NCI-H774 (cell line): ENCODE data around the gene HAPLN3.

Source experiments
- DNase-seq: peaks from one replicate; lab custom pipeline; 2025; lab: John Stamatoyannopoulos, UW

The HAPLN3 gene

GRCh38 chr15:88891540-88892254, 3.6 kb downstream of the HAPLN3 start:
- no peak for DNase-seq

- DNase-seq = no peak
These were observed 4.8 kb downstream of the HAPLN3 start for GRCh38 chr15:88890495-88890894.

GRCh38 chr15:88888719-88889118, 6.6 kb downstream of the HAPLN3 start:
- no peak for DNase-seq

GRCh38 chr15:88887068-88887580, 8.2 kb downstream of the HAPLN3 start:
- DNase-seq = no peak

GRCh38 chr15:88882785-88883184, 12.6 kb downstream of the HAPLN3 start:
- no peak for DNase-seq

- DNase-seq = no peak
These were observed 13.6 kb downstream of the HAPLN3 start for GRCh38 chr15:88881775-88882174.

GRCh38 chr15:88880944-88881740, 14.2 kb downstream of the HAPLN3 start:
- no peak for DNase-seq

GRCh38 chr15:88878720-88879184, 16.6 kb downstream of the HAPLN3 start:
- DNase-seq = peak; percentile 52

- no peak for DNase-seq
These were observed 17.4 kb downstream of the HAPLN3 start for GRCh38 chr15:88877906-88878305.

GRCh38 chr15:88877415-88877814, 17.9 kb downstream of the HAPLN3 start:
- DNase-seq = no peak

- DNase-seq = no peak
These were observed 18.8 kb downstream of the HAPLN3 start for GRCh38 chr15:88876573-88876972.

- no peak for DNase-seq
These were observed 20.7 kb downstream of the HAPLN3 start for GRCh38 chr15:88874684-88875083.

GRCh38 chr15:88874275-88874674, 21.1 kb downstream of the HAPLN3 start:
- no peak for DNase-seq

- DNase-seq = no peak
These were observed 21.6 kb downstream of the HAPLN3 start for GRCh38 chr15:88873786-88874185.

GRCh38 chr15:88872706-88873105, 22.6 kb downstream of the HAPLN3 start:
- DNase-seq = no peak

- no peak for DNase-seq
These were observed 23.2 kb downstream of the HAPLN3 start for GRCh38 chr15:88872106-88872505.

- DNase-seq = no peak
These were observed 24.0 kb downstream of the HAPLN3 start for GRCh38 chr15:88871313-88871712.

- DNase-seq = no peak
These were observed 29.0 kb downstream of the HAPLN3 start for GRCh38 chr15:88866295-88866881.

GRCh38 chr15:88865498-88866099, 29.7 kb downstream of the HAPLN3 start:
- DNase-seq = no peak

GRCh38 chr15:88864861-88865497, 30.4 kb downstream of the HAPLN3 start:
- no peak for DNase-seq

GRCh38 chr15:88863412-88863811, 31.9 kb downstream of the HAPLN3 start:
- no peak for DNase-seq

- DNase-seq = no peak
These were observed 35.1 kb downstream of the HAPLN3 start for GRCh38 chr15:88860212-88860611.
